ENCODE measurements around the gene CCKAR. TPM values are rescaled to one million over a fixed set of nuclear protein-coding genes. Genes with fewer than 3 reads are reported as not detected.

Gene CCKAR, protein sequence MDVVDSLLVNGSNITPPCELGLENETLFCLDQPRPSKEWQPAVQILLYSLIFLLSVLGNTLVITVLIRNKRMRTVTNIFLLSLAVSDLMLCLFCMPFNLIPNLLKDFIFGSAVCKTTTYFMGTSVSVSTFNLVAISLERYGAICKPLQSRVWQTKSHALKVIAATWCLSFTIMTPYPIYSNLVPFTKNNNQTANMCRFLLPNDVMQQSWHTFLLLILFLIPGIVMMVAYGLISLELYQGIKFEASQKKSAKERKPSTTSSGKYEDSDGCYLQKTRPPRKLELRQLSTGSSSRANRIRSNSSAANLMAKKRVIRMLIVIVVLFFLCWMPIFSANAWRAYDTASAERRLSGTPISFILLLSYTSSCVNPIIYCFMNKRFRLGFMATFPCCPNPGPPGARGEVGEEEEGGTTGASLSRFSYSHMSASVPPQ
- not detected for polyA plus RNA-seq (2013, experiment 1 of 2)
- polyA plus RNA-seq (2013, experiment 2 of 2) = not detected

DNA sequence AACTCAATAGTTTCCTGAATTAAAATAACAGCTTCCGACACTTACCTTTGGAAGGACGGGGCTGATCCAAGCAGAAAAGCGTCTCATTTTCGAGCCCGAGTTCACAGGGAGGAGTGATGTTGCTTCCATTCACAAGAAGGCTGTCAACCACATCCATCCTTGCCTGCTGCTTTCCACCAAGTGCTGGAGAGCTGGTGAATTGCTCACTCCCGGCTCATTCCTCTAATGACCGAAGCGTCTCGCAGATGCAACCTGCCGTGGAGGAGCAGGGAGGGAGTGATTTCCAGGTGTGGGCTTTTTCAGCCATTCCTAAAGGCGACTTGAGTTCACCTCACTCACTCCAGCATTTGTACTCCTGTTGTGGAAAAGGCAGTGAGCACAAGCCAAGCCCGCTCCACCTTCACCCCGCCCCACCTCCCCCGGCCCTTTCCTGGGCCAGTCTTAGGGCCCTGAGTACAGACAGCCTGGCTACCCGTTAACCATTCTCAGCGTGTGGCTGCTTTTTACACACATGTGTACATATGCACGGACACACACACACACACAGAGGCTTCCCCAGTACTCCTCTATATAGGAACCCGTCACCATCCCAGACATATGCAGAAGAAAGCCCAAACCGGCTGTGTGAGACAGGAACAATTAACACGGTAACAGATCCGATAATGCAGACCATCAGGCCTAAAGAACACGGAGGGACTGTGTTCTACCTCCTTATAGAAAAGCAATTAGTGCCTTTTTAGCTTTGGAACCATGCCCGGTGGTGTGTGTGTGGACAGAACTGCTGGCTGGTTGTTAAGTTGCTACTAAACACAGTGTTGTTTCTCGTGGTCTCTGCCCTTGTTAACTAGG lies at the start of gene CCKAR:
Gene CCKAR (minus strand): TSS at position 374 of the 849 bp plus-strand sequence. CDS start 217 bp downstream, at position 157.
- H4K91ac ChIP-seq (ENCODE audit: low read length) = no peak within 1 kb of the TSS
- no peak within 1 kb of the TSS for H3K4me2 ChIP-seq (ENCODE audit: low read length, poor library complexity, severe bottlenecking)
- no peaks in the 10 kb centered on the region for H3K36me3 ChIP-seq (ENCODE audit: control insufficient read depth in 1 of 2, insufficient read depth in 2 of 2, low read depth in 1 of 2, low read length in 2 of 2)
- H2BK5ac ChIP-seq (ENCODE audit: low read depth, low read length, poor library complexity, severe bottlenecking) = no peak within 1 kb of the TSS
- H2BK15ac ChIP-seq (ENCODE audit: low read depth, poor library complexity, severe bottlenecking) = no peak within 1 kb of the TSS
- no peak within 1 kb of the TSS for H4K8ac ChIP-seq (ENCODE audit: low read length)
- H3K4me1 ChIP-seq (ENCODE audit: control insufficient read depth, insufficient read depth, low read depth, low read length) = no peaks in the 10 kb centered on the region
- no peak within 1 kb of the TSS for H3K9ac ChIP-seq (ENCODE audit: low read length)
- no peak within 1 kb of the TSS for H2BK12ac ChIP-seq (ENCODE audit: low read length in 2 of 2)
- H2AK5ac ChIP-seq (ENCODE audit: low read length, severe bottlenecking) = no peak within 1 kb of the TSS
- H3K4me3 ChIP-seq (ENCODE audit: insufficient read depth in 1 of 2, low read depth in 1 of 2, low read length in 2 of 2) = peak within 1 kb of the TSS in 1 of 2 experiments; percentile 66
- H2BK120ac ChIP-seq (ENCODE audit: low read depth, low read length) = no peak within 1 kb of the TSS
- no peak within 1 kb of the TSS for H3K23ac ChIP-seq (ENCODE audit: low read length in 2 of 2)
- H3K18ac ChIP-seq (ENCODE audit: low read depth in 1 of 2, low read length in 2 of 2) = no peak within 1 kb of the TSS
- no peak within 1 kb of the TSS for H3K14ac ChIP-seq (ENCODE audit: low read length in 2 of 2)
- no peak within 1 kb of the TSS for H2AFZ ChIP-seq (ENCODE audit: low read depth, low read length)
- peaks cover 3% of the 10 kb centered on the region for H3K9me3 ChIP-seq (ENCODE audit: control insufficient read depth, low read length)
- no peak within 1 kb of the TSS for H3K4ac ChIP-seq (ENCODE audit: low read depth in 1 of 2, low read length in 2 of 2)
- H3K79me1 ChIP-seq (replicated peaks; ENCODE audit: low read length, poor library complexity, severe bottlenecking) = no peaks in the 10 kb centered on the region
- no peak within 1 kb of the TSS for H3K27ac ChIP-seq (ENCODE audit: low read length, poor library complexity, severe bottlenecking)
- WGBS = 83% methylated on average over 23 of the region's 24 CpGs
- peaks cover 3 to 56% of the 10 kb centered on the region in 2 experiments for H3K27me3 ChIP-seq (ENCODE audit: control insufficient read depth in 1 of 2, insufficient read depth in 1 of 2, low read length in 2 of 2)
- DNase-seq = no peak

DNA sequence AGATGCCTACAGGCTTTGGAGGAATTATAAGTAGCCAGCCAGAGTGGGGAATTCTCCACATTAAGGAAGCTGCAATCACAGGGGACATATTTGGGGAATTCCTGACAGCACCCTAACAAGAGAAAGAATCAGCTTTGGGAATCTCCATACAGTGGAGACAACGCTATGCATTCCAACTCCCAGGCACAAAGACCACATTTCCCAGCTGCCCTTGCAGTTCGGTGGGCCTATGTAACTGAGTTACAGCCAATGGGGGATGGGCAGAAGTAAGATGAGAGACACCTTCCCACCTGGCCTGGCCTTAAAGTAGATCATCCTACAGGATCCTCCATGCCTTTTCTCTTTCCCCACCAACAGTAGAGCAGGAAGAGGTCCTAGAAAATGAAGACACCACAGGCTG lies 43.4 kb upstream of the CCKAR start:
- H3K23ac ChIP-seq (ENCODE audit: low read length in 2 of 2) = no peak overlapping the region
- no peak overlapping the region for H4K91ac ChIP-seq (ENCODE audit: low read length)
- H3K14ac ChIP-seq (ENCODE audit: low read length in 2 of 2) = no peak overlapping the region
- no peak overlapping the region for H3K9ac ChIP-seq (ENCODE audit: low read length)
- peaks cover 5% of the 10 kb centered on the region for H3K9me3 ChIP-seq (ENCODE audit: control insufficient read depth, low read length)
- H2BK120ac ChIP-seq (ENCODE audit: low read depth, low read length) = no peak overlapping the region
- no peak overlapping the region for H2AFZ ChIP-seq (ENCODE audit: low read depth, low read length)
- no peak overlapping the region for H2BK5ac ChIP-seq (ENCODE audit: low read depth, low read length, poor library complexity, severe bottlenecking)
- no peak overlapping the region for H3K27ac ChIP-seq (ENCODE audit: low read length, poor library complexity, severe bottlenecking)
- H2AK5ac ChIP-seq (ENCODE audit: low read length, severe bottlenecking) = no peak overlapping the region
- DNase-seq = no peak
- no peaks in the 10 kb centered on the region for H3K36me3 ChIP-seq (ENCODE audit: control insufficient read depth in 1 of 2, insufficient read depth in 2 of 2, low read depth in 1 of 2, low read length in 2 of 2)
- H3K4ac ChIP-seq (ENCODE audit: low read depth in 1 of 2, low read length in 2 of 2) = no peak overlapping the region
- no peaks in the 10 kb centered on the region for H3K4me1 ChIP-seq (ENCODE audit: control insufficient read depth, insufficient read depth, low read depth, low read length)
- no peaks in the 10 kb centered on the region for H3K27me3 ChIP-seq (ENCODE audit: control insufficient read depth in 1 of 2, insufficient read depth in 1 of 2, low read length in 2 of 2)
- H3K4me3 ChIP-seq (ENCODE audit: insufficient read depth in 1 of 2, low read depth in 1 of 2, low read length in 2 of 2) = no peak overlapping the region
- H3K4me2 ChIP-seq (ENCODE audit: low read length, poor library complexity, severe bottlenecking) = no peak overlapping the region
- H3K79me1 ChIP-seq (replicated peaks; ENCODE audit: low read length, poor library complexity, severe bottlenecking) = no peaks in the 10 kb centered on the region
- no peak overlapping the region for H2BK12ac ChIP-seq (ENCODE audit: low read length in 2 of 2)
- H3K18ac ChIP-seq (ENCODE audit: low read depth in 1 of 2, low read length in 2 of 2) = peak overlapping the region in 1 of 2 experiments; percentile 2
- no peak overlapping the region for H4K8ac ChIP-seq (ENCODE audit: low read length)
- WGBS = 94% methylated on average over 2 of the region's 2 CpGs
- no peak overlapping the region for H2BK15ac ChIP-seq (ENCODE audit: low read depth, poor library complexity, severe bottlenecking)

DNA sequence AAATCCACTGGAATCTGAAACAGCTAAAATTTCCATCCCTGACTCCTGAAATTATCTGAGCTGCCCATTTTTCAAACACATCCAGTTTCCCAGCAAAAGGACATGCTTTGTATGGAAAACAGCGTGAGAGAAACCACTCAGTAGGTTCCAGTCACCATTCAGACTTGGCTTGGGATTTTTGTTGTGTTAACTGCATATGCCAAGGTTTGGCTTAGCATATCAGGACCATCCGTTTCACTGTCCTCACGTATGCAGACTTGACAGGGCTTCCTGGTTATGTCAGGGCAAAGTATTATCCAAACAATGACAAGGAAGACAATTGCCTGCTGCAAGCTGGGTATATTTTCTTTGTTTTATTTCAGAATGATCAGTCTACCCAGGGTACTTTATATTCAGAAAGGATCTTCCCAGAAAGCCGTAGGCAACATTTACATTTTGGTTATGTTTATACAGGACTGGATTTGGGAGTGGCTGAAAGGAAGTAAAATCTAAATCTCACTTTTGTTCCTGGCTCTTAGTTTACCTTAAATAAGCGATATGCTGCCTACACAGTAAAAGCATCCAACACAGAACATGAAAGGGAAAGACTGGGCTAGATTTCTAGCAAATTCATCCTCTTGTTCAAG lies 41.3 kb upstream of the CCKAR start:
- Histone ChIP-seq H2BK15ac (ENCODE audit: low read depth, poor library complexity, severe bottlenecking) (no peak overlapping the region), H3K4me1 (ENCODE audit: control insufficient read depth, insufficient read depth, low read depth, low read length) (no peaks in the 10 kb centered on the region), H3K9me3 (ENCODE audit: control insufficient read depth, low read length) (peaks cover 5% of the 10 kb centered on the region), H3K9ac (ENCODE audit: low read length) (no peak overlapping the region), H2AFZ (ENCODE audit: low read depth, low read length) (no peak overlapping the region), H3K36me3 (ENCODE audit: control insufficient read depth in 1 of 2, insufficient read depth in 2 of 2, low read depth in 1 of 2, low read length in 2 of 2) (no peaks in the 10 kb centered on the region), H3K18ac (ENCODE audit: low read depth in 1 of 2, low read length in 2 of 2) (no peak overlapping the region), H4K8ac (ENCODE audit: low read length) (no peak overlapping the region), H3K27ac (ENCODE audit: low read length, poor library complexity, severe bottlenecking) (no peak overlapping the region), H2BK120ac (ENCODE audit: low read depth, low read length) (no peak overlapping the region), H2BK5ac (ENCODE audit: low read depth, low read length, poor library complexity, severe bottlenecking) (no peak overlapping the region), H2BK12ac (ENCODE audit: low read length in 2 of 2) (no peak overlapping the region), H3K27me3 (ENCODE audit: control insufficient read depth in 1 of 2, insufficient read depth in 1 of 2, low read length in 2 of 2) (no peaks in the 10 kb centered on the region), H3K4ac (ENCODE audit: low read depth in 1 of 2, low read length in 2 of 2) (no peak overlapping the region), H4K91ac (ENCODE audit: low read length) (no peak overlapping the region), H3K79me1 (replicated peaks; ENCODE audit: low read length, poor library complexity, severe bottlenecking) (no peaks in the 10 kb centered on the region), H3K14ac (ENCODE audit: low read length in 2 of 2) (peak overlapping the region in 1 of 2 experiments; percentile 32), H3K4me3 (ENCODE audit: insufficient read depth in 1 of 2, low read depth in 1 of 2, low read length in 2 of 2) (no peak overlapping the region), H3K23ac (ENCODE audit: low read length in 2 of 2) (no peak overlapping the region), H3K4me2 (ENCODE audit: low read length, poor library complexity, severe bottlenecking) (no peak overlapping the region), H2AK5ac (ENCODE audit: low read length, severe bottlenecking) (no peak overlapping the region)
- 85% methylated on average over 4 of the region's 5 CpGs for WGBS
- no peak for DNase-seq
